ENCODE measurements around the gene CDK5R1.

- TF ChIP-seq, protein P1, sequence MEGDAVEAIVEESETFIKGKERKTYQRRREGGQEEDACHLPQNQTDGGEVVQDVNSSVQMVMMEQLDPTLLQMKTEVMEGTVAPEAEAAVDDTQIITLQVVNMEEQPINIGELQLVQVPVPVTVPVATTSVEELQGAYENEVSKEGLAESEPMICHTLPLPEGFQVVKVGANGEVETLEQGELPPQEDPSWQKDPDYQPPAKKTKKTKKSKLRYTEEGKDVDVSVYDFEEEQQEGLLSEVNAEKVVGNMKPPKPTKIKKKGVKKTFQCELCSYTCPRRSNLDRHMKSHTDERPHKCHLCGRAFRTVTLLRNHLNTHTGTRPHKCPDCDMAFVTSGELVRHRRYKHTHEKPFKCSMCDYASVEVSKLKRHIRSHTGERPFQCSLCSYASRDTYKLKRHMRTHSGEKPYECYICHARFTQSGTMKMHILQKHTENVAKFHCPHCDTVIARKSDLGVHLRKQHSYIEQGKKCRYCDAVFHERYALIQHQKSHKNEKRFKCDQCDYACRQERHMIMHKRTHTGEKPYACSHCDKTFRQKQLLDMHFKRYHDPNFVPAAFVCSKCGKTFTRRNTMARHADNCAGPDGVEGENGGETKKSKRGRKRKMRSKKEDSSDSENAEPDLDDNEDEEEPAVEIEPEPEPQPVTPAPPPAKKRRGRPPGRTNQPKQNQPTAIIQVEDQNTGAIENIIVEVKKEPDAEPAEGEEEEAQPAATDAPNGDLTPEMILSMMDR (conservative IDR thresholded peaks at IDR 0.05; ENCODE audit: low read depth, low read length) = peak; percentile 56
- no peak for TF ChIP-seq EZH2 (IDR thresholded peaks at IDR 0.05; ENCODE audit: borderline replicate concordance, low read depth, low read length, poor library complexity, severe bottlenecking)
Measured at GRCh38 chr17:32461853-32462617, 24.8 kb upstream of the CDK5R1 start.

Data from A673 (cell line).